Dendritic cell treated with granulocyte-macrophage colony-stimulating factor and Interleukin-4, amounts not matched to agents 40 ng/mL and 50 ng/mL, for 4 days (primary cell): ENCODE measurements around the gene FGR.

Source experiments
- H3K27ac Mint-ChIP-seq: one replicate; pipeline ENCODE4 v1.8.0; 2022; ENCODE audit warnings: mild to moderate bottlenecking, mixed read lengths
- H3K27me3 Mint-ChIP-seq: one replicate; pipeline ENCODE4 v1.8.0; 2022; ENCODE audit warnings: mild to moderate bottlenecking, mixed read lengths
- H3K36me3 Mint-ChIP-seq: one replicate; pipeline ENCODE4 v1.8.0; 2022; ENCODE audit warnings: low read depth, mixed read lengths
- H3K4me1 Mint-ChIP-seq: one replicate; pipeline ENCODE4 v1.8.0; 2022; ENCODE audit warnings: low read depth, mixed read lengths
- H3K4me3 Mint-ChIP-seq: one replicate; pipeline ENCODE4 v1.8.0; 2022; ENCODE audit warnings: mild to moderate bottlenecking, moderate library complexity, mixed read lengths
- H3K9me3 Mint-ChIP-seq: one replicate; pipeline ENCODE4 v1.8.0; 2022; ENCODE audit warnings: mixed read lengths
- intact Hi-C: fragments of 100-400 bp; cut with micrococcal nuclease; formaldehyde crosslinking; loops from one replicate; pipeline ENCODE4 v1.15.0; 2022

Gene FGR

GRCh38 chr1:27575840-27576331, 59.1 kb downstream of the FGR start:
- intact Hi-C loops, result no loop called here
- H3K4me1 Mint-ChIP-seq, result peaks cover 41% of the 10 kb centered on the region
- peaks cover 44% of the 10 kb centered on the region for H3K27me3 Mint-ChIP-seq
- peaks cover 6% of the 10 kb centered on the region for H3K36me3 Mint-ChIP-seq
- H3K9me3 Mint-ChIP-seq, result no peaks in the 10 kb centered on the region
- peak overlapping the region; percentile 55 for H3K4me3 Mint-ChIP-seq
- H3K27ac Mint-ChIP-seq, result no peak overlapping the region

DNA sequence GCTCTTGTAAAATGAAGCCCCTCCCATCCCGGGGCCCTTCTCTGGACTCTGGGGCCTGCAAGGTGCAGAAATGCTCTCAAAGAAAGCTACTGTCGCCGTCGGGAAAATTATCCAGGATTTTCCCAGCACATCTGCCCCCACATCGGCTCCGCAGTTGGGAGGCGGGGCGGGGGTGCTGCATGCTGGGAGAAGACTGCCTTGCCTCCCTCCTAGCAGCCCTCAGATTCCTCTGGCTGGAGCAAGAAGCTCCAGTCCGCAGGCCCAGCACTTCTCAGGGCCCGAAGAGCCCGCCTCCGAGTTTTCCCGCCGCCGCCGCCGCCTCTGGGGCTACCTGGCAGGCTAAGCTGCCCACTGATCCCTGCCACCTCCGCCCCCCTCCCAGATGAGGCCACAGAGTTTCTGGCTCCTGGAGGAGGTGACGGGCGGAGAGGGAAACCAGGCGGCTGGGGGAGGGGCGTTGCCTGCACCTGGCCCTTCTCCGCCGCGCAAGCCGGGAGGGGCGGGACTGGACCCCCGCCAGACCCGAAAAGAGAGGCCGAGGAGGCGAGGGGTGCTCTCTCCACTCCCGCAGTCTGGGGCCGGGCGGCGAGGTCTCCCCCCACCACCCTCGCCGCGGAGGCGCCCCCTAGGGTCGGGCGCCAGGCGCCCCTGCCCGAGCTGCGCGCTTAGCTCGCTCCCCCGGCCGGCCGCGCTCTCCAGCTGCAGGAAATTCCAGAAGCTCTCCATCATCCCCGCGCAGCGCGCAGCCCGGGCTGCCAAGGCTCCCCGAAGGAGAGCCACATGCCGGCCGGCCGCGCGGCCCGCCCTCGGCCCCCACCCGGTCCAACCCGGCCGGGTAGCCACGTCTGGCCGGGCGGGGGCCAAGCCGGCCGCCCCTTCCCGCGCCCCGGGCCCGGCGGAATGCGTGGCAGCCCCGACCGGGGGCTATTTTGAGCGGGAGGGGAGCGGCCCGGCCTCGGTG, 59.8 kb downstream of the FGR start:
- Mint-ChIP-seq H3K9me3 (no peaks in the 10 kb centered on the region), H3K4me3 (no peak overlapping the region), H3K27ac (no peak overlapping the region), H3K27me3 (peaks cover 48% of the 10 kb centered on the region), H3K4me1 (peaks cover 41% of the 10 kb centered on the region), H3K36me3 (peaks cover 6% of the 10 kb centered on the region)
- intact Hi-C loops, result no loop called here

- intact Hi-C loops, result no loop called here
- Mint-ChIP-seq H3K27ac (no peak overlapping the region), H3K4me3 (no peak overlapping the region), H3K27me3 (peaks cover 51% of the 10 kb centered on the region), H3K4me1 (peaks cover 51% of the 10 kb centered on the region), H3K9me3 (no peaks in the 10 kb centered on the region), H3K36me3 (peaks cover 6% of the 10 kb centered on the region)
These were observed 60.8 kb downstream of the FGR start for GRCh38 chr1:27574001-27574781.

GRCh38 chr1:27572679-27573426, 62.1 kb downstream of the FGR start:
- Mint-ChIP-seq H3K9me3 (no peaks in the 10 kb centered on the region), H3K36me3 (peaks cover 6% of the 10 kb centered on the region), H3K27ac (no peak overlapping the region), H3K4me1 (peaks cover 62% of the 10 kb centered on the region), H3K4me3 (no peak overlapping the region), H3K27me3 (peaks cover 51% of the 10 kb centered on the region)
- intact Hi-C loops, result no loop called here

DNA sequence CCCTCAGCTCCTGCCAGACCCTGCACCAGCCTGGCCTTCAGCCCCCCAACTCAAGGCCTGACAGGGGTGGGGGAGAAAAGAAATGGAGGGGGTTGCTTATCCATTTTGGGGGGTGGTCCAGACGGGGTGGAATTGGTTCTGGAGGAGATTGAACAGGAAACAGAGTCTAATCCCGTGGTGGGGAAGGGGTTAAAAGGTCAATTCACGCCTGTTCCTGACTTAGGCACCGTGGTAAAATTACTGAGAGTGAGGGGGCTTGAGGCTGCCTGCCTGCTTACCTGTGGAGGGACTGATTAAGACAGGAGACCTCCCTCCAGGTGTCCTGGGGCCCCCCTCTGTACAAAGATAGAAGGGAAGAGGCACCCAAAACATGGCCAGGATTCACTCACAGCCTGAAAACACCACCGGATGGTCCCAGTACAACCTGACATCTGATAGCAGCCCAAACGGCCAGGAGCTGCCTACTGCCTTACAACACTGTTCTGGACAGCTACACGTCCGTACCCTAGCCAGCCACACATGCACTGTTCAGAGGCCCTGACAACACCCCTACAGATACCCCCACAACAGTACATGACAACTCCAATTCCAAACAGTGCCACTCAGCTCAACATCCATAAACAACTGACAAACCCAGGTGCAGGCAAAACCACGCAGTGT, 62.8 kb downstream of the FGR start:
- Mint-ChIP-seq H3K4me1 (peaks cover 63% of the 10 kb centered on the region), H3K9me3 (no peaks in the 10 kb centered on the region), H3K27me3 (peaks cover 46% of the 10 kb centered on the region), H3K4me3 (no peak overlapping the region), H3K27ac (no peak overlapping the region), H3K36me3 (peaks cover 6% of the 10 kb centered on the region)
- intact Hi-C loops, result no loop called here

DNA sequence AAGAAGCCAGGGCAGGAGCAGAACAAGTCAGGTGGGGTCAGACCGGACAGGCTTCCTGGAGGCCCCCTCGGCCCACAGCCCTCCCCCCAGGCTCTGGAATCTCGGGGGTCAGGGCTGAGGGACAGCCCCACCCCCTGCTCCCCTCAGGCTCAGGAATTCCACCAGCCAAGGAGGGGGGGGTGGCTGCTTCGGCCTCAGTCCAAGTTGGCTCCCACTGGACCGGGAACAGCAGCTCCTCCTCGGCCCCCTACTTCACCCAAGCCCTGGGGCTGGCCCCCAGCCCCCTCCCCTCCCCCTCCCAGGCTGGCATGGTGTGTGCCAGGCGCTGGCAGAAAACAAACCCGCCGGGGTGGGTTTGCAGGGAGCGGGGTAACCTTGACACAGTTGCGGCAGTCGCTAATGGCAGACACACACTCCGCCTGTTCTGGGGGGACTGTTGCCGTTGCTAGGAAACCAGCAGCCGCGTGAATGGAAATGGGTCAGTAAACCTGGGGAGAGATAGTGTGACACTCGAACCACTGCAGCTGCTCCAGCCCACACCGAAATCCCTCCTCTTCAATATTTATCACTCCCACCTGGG, 63.5 kb downstream of the FGR start:
- H3K36me3 Mint-ChIP-seq, result peaks cover 6% of the 10 kb centered on the region
- no peaks in the 10 kb centered on the region for H3K9me3 Mint-ChIP-seq
- no peak overlapping the region for H3K27ac Mint-ChIP-seq
- H3K4me3 Mint-ChIP-seq, result no peak overlapping the region
- peaks cover 63% of the 10 kb centered on the region for H3K4me1 Mint-ChIP-seq
- H3K27me3 Mint-ChIP-seq, result peaks cover 39% of the 10 kb centered on the region
- intact Hi-C loops, result no loop called here

DNA sequence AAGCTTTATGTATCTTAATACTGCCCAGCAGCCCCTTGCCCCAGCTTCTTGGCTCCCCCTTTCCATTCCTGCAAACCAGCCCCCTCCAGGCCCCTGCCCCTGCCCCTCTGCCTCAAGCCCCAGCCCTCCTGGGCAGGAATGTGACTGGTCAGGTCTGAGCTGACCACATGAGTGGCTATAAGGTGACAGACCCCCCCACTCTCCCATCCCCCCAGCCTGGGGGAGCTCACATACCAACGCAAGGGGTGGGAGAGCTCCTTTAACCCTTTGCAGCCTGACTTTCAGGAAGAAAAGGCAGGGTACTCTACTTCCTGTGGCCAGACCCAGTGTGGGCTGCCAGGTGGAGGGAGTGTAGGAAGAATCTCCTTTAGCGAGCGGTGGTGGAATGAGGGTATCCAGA, 64.2 kb downstream of the FGR start:
- Mint-ChIP-seq H3K27ac (no peak overlapping the region), H3K36me3 (peaks cover 6% of the 10 kb centered on the region), H3K9me3 (no peaks in the 10 kb centered on the region), H3K4me1 (peaks cover 68% of the 10 kb centered on the region), H3K27me3 (peaks cover 36% of the 10 kb centered on the region), H3K4me3 (no peak overlapping the region)
- intact Hi-C loops, result no loop called here

DNA sequence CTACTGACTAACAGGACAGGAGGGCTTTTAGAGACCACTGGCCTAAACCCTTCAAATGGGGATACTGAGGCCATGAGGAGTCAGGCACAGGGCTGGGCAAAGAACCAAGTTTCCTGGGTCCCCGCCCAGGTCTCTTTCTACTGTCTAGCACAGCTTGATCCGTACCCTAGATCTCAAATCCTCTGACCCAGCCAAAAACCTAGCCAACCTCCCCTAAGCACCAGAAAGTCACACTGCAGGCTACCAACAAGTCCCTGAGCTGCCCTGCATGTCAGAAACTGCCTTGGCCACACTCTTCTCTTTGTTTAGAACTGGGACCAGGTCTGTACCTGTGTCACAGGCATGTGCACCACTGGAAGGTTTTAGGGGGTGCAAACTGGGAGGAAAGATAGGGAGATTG, 64.6 kb downstream of the FGR start:
- no peak overlapping the region for H3K27ac Mint-ChIP-seq

GRCh38 chr1:27569506-27570291, 65.3 kb downstream of the FGR start:
- Mint-ChIP-seq H3K9me3 (no peaks in the 10 kb centered on the region), H3K27me3 (peaks cover 30% of the 10 kb centered on the region), H3K27ac (peak overlapping the region; percentile 31), H3K4me3 (no peak overlapping the region), H3K36me3 (peaks cover 6% of the 10 kb centered on the region), H3K4me1 (peaks cover 78% of the 10 kb centered on the region)
- intact Hi-C loops, result no loop called here

More for the DNA sequence above, 64.6 kb downstream of the FGR start:
- Mint-ChIP-seq H3K36me3 (peaks cover 6% of the 10 kb centered on the region), H3K27me3 (peaks cover 35% of the 10 kb centered on the region), H3K4me1 (peaks cover 73% of the 10 kb centered on the region), H3K4me3 (no peak overlapping the region), H3K9me3 (no peaks in the 10 kb centered on the region)
- intact Hi-C loops, result no loop called here

DNA sequence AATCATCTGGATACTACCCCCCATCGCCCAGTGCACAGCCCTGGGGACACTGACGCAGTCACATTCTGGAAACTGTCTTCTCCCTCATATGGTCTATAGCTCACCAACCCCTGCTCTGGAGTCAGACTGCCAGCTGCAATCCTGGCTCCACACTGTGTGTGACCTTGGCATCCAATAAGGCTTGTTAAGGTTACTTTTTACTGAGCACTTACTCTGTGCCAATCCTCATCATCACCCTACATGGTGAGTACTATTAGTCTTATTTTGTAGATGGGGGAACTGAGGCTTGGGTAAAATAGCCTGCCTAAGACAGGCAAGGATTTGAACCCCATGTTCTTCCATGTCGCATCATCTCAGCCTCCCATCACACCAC, 65.9 kb downstream of the FGR start:
- peak overlapping the region; percentile 67 for H3K4me3 Mint-ChIP-seq
- H3K27ac Mint-ChIP-seq, result peak overlapping the region; percentile 31
- no peaks in the 10 kb centered on the region for H3K9me3 Mint-ChIP-seq
- H3K36me3 Mint-ChIP-seq, result no peaks in the 10 kb centered on the region
- intact Hi-C loops, result no loop called here
- peaks cover 24% of the 10 kb centered on the region for H3K27me3 Mint-ChIP-seq
- H3K4me1 Mint-ChIP-seq, result peaks cover 78% of the 10 kb centered on the region

- intact Hi-C loops, result loop anchor here (1.0 kb wide), 1 partner anchor 11 kb away; no protein-coding TSS in a partner anchor
- peak overlapping the region; percentile 67 for H3K4me3 Mint-ChIP-seq
- H3K4me1 Mint-ChIP-seq, result peaks cover 79% of the 10 kb centered on the region
- H3K9me3 Mint-ChIP-seq, result no peaks in the 10 kb centered on the region
- peaks cover 18% of the 10 kb centered on the region for H3K27me3 Mint-ChIP-seq
- no peaks in the 10 kb centered on the region for H3K36me3 Mint-ChIP-seq
- peak overlapping the region; percentile 61 for H3K27ac Mint-ChIP-seq
These were observed 66.5 kb downstream of the FGR start for GRCh38 chr1:27568300-27569087.

DNA sequence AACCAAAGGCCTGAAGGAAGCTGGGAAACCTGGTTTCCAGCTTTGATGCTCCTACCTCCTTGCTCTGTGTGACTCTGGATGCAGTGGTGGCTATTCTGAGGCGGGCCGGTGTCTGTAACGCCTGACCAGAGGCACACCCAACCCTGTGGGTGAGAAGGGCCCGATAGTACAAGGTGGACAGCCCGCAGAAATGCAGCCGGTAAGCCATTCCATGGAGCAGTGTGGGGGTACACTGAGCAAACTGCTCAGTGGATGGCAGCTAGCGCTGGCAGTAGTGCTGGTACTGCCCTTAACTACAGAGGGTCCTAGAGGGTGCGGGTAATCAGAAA, 67.0 kb downstream of the FGR start:
- peak overlapping the region; percentile 61 for H3K27ac Mint-ChIP-seq
- intact Hi-C loops, result loop anchor here (1.0 kb wide), 1 partner anchor 11 kb away; no protein-coding TSS in a partner anchor
- peaks cover 81% of the 10 kb centered on the region for H3K4me1 Mint-ChIP-seq
- H3K9me3 Mint-ChIP-seq, result no peaks in the 10 kb centered on the region
- peak overlapping the region; percentile 60 for H3K4me3 Mint-ChIP-seq
- peaks cover 18% of the 10 kb centered on the region for H3K27me3 Mint-ChIP-seq
- no peaks in the 10 kb centered on the region for H3K36me3 Mint-ChIP-seq
